Measurements from ENCODE around the gene MITF. TPM values are rescaled to one million over a fixed set of nuclear protein-coding genes. Genes with fewer than 3 reads are reported as not detected.

The MITF gene
- total RNA-seq, 1 experiment from 2014 or later = 4.3 TPM

GRCh38 chr3:69750549-69750948, 11.3 kb downstream of the MITF start:
- POLR2A ChIA-PET = no interaction called here

GRCh38 chr3:69751074-69751476, 11.8 kb downstream of the MITF start:
- ChIA-PET POLR2A (no interaction called here), CTCF (no interaction called here)
- Mint-ChIP-seq H3K27me3 (ENCODE audit: insufficient read depth, unreplicated experiment) (no peaks in the 10 kb centered on the region), H3K27ac (ENCODE audit: unreplicated experiment) (no peak overlapping the region), H3K4me1 (ENCODE audit: low read depth, unreplicated experiment) (peaks cover 7% of the 10 kb centered on the region), H3K9me3 (ENCODE audit: unreplicated experiment) (peaks cover 13% of the 10 kb centered on the region), H3K36me3 (ENCODE audit: insufficient read depth, unreplicated experiment) (no peaks in the 10 kb centered on the region), H3K4me3 (ENCODE audit: unreplicated experiment) (no peak overlapping the region)
- no peak for TF ChIP-seq CTCF (IDR thresholded peaks at IDR 0.05; ENCODE audit: insufficient read depth in 1 of 2, low read depth in 1 of 2, low read length in 1 of 2, severe bottlenecking in 1 of 2, unreplicated experiment in 1 of 2)
- no peaks in the 10 kb centered on the region for H3K27me3 ChIP-seq (replicated peaks; ENCODE audit: control insufficient read depth, insufficient read depth, low read length)
- no TSS peak for BruUV-seq (replicated peaks)
- no peak overlapping the region for H3K4me3 ChIP-seq (ENCODE audit: low read depth, low read length)
- DNase-seq = no peak
- H3K4me1 ChIP-seq = no peaks in the 10 kb centered on the region
- H3K9me3 ChIP-seq = peaks cover 10% of the 10 kb centered on the region; the same call in 1 of the 2 replicates
- no peaks in the 10 kb centered on the region for H3K36me3 ChIP-seq (ENCODE audit: control insufficient read depth, insufficient read depth, low read length)
- intact Hi-C loops (cut with micrococcal nuclease; ENCODE audit: unreplicated experiment) = no loop called here

More at GRCh38 chr3:69750549-69750948, 11.3 kb downstream of the MITF start:
- Histone ChIP-seq H3K36me3 (ENCODE audit: control insufficient read depth, insufficient read depth, low read length) (no peaks in the 10 kb centered on the region), H3K4me3 (ENCODE audit: low read depth, low read length) (no peak overlapping the region), H3K4me1 (no peaks in the 10 kb centered on the region), H3K9me3 (peaks cover 10% of the 10 kb centered on the region; the same call in 1 of the 2 replicates), H3K27me3 (replicated peaks; ENCODE audit: control insufficient read depth, insufficient read depth, low read length) (no peaks in the 10 kb centered on the region)
- BruUV-seq (replicated peaks) = no TSS peak
- DNase-seq = no peak
- Mint-ChIP-seq H3K27me3 (ENCODE audit: insufficient read depth, unreplicated experiment) (no peaks in the 10 kb centered on the region), H3K4me3 (ENCODE audit: unreplicated experiment) (no peak overlapping the region), H3K4me1 (ENCODE audit: low read depth, unreplicated experiment) (peaks cover 2% of the 10 kb centered on the region), H3K36me3 (ENCODE audit: insufficient read depth, unreplicated experiment) (no peaks in the 10 kb centered on the region), H3K9me3 (ENCODE audit: unreplicated experiment) (peaks cover 13% of the 10 kb centered on the region), H3K27ac (ENCODE audit: unreplicated experiment) (no peak overlapping the region)
- CTCF ChIA-PET = no interaction called here
- intact Hi-C loops (cut with micrococcal nuclease; ENCODE audit: unreplicated experiment) = no loop called here
- no peak for TF ChIP-seq CTCF (IDR thresholded peaks at IDR 0.05; ENCODE audit: insufficient read depth in 1 of 2, low read depth in 1 of 2, low read length in 1 of 2, severe bottlenecking in 1 of 2, unreplicated experiment in 1 of 2)

- Histone ChIP-seq H3K4me1 (no peaks in the 10 kb centered on the region), H3K9me3 (peaks cover 10% of the 10 kb centered on the region; the same call in 1 of the 2 replicates), H3K27me3 (replicated peaks; ENCODE audit: control insufficient read depth, insufficient read depth, low read length) (no peaks in the 10 kb centered on the region), H3K36me3 (ENCODE audit: control insufficient read depth, insufficient read depth, low read length) (no peaks in the 10 kb centered on the region), H3K4me3 (ENCODE audit: low read depth, low read length) (no peak overlapping the region)
- peaks cover 9% of the 10 kb centered on the region for H3K4me1 Mint-ChIP-seq (ENCODE audit: low read depth, unreplicated experiment)
- no TSS peak for BruUV-seq (replicated peaks)
- intact Hi-C loops (cut with micrococcal nuclease; ENCODE audit: unreplicated experiment) = no loop called here
- H3K4me3 Mint-ChIP-seq (ENCODE audit: unreplicated experiment) = no peak overlapping the region
- H3K27ac Mint-ChIP-seq (ENCODE audit: unreplicated experiment) = no peak overlapping the region
- no peaks in the 10 kb centered on the region for H3K27me3 Mint-ChIP-seq (ENCODE audit: insufficient read depth, unreplicated experiment)
- H3K9me3 Mint-ChIP-seq (ENCODE audit: unreplicated experiment) = peaks cover 13% of the 10 kb centered on the region
- no peaks in the 10 kb centered on the region for H3K36me3 Mint-ChIP-seq (ENCODE audit: insufficient read depth, unreplicated experiment)
- TF ChIP-seq CTCF (IDR thresholded peaks at IDR 0.05; ENCODE audit: insufficient read depth in 1 of 2, low read depth in 1 of 2, low read length in 1 of 2, severe bottlenecking in 1 of 2, unreplicated experiment in 1 of 2) = no peak
- CTCF ChIA-PET = no interaction called here
- POLR2A ChIA-PET = no interaction called here
- DNase-seq = no peak
Observed at GRCh38 chr3:69752241-69752640, 13.0 kb downstream of the MITF start.

All from Caco-2 (cell line).